NCI-H2029 treated with DMSO at 0.1 percent for 48 hours (cell line): ENCODE data around the gene TTYH3.
"Not testable (repeated sequence)": the region's sequence is repeated elsewhere in the genome, so short reads cannot be mapped to it uniquely, and the experiment has no call there.

Experiments
- DNase-seq: peaks from one replicate; lab custom pipeline; 2025; lab: John Stamatoyannopoulos, UW

The TTYH3 gene

GRCh38 chr7:2631946-2632732 lies at the start of gene TTYH3:
TSS of gene TTYH3 (plus strand) at chr7:2631986. CDS start at chr7:2632156, 170 bp downstream.
- DNase-seq: no peak

DNA sequence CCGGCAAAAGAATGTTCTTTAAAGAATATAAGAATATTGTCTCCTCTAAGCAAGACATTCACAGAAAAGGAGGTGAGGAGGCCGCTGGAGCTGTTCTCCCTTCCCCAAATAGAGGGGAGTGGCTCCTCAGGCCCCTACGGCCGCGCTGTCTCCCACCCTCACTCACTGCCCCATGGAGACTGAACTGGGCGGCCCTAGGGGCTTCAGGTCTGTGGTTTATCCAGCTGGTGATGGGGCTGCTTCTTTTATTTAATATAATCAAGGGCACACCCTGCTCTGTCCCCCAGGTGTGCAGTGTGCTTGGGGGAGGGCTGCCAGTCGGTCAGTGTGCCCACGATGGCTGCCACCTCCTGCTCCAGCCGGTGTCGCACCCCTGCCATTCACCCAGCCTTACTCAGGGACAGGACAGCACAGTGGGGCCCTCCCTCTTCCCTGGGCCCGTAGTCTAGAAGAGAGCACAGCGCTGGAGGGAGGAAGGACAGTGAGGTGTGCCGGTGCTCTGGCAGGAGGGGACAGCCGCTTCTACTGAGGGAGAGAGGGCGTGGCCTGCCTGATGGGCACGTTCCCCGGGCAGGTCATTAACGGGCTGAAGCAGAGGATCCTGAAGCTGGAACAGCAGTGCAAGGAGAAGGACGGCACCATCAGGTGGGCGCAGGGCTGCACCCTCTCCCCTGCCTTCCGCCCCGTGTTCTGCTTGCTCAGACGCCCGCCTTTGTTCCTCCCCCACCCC lies 49.6 kb upstream of the TTYH3 start:
- no peak for DNase-seq

GRCh38 chr7:2583798-2584580 lies 47.8 kb upstream of the TTYH3 start:
- DNase-seq: no peak

DNA sequence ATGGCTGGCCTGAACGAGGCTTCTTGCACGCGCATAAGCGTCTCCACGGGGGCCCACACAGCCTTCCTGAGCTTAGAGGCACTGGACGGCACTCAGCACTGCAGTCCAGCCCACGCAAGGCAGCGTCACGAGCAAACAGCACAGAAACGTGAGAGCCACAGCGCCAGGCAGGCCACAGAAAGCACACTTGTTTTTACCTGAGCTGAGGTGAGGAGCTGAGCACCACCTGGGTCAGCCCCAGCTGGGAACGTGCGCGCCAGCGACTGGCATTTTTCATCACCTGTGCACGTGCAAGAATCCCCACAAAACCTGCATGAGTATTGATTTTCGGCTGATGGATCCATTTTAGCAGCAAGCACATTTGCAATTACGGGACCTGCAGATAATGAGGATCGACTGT lies 46.3 kb upstream of the TTYH3 start:
- no peak for DNase-seq

DNA sequence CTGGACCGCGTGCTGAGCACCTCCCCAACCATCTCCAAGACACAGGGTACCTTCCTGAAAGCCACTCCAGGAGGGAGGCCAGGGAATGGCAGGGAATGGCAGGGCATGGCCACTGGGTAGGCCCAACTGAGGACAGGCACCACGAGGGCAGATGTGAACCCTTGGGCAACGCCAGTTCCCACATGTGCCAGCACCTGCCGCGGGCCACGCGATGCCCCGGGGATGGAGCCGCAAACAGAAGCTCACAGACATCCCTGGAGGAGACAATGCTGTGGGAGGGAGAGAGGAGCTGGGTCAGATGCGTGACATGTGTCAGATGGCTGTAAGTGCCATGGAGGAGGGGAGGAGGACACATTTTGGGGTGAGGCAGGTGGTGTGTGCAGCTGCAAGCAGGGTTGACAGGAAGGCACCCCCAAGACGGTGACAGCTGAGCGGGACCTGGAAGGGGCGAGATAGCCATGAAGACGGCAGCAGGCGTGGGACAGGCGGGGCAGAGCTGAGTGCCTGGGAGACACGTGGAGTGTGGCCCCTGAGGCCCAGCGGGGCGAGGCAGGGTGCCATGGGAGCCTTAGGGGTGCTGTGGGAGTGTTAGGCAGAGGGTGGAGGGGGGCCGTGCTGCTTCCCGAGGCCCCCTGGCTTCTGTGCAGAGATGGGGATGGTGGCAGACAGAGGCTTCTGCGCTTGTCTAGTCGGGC lies 45.3 kb upstream of the TTYH3 start:
- DNase-seq: no peak

DNA sequence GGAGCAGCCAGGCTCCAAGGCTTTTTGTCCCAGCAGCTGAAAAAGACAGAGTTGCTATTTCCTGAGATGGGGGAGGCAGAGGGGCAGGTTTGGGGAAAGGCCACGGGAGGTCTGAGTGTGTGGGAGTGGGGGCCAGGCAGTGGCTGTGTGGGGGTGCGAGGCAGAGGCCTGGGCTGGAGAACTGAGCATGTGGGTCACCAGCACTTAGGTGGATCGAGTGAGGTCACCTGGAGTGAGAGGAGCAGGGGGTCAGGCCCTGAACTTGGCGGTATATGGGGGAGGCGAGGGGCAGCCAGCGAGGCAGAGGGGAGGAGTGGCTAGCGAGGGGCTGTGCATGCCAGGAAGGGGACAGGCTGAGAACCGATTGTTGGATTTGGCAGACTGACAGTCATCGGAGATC lies 44.7 kb upstream of the TTYH3 start:
- DNase-seq: no peak

GRCh38 chr7:2587778-2588177 lies 44.0 kb upstream of the TTYH3 start:
- DNase-seq: no peak

DNA sequence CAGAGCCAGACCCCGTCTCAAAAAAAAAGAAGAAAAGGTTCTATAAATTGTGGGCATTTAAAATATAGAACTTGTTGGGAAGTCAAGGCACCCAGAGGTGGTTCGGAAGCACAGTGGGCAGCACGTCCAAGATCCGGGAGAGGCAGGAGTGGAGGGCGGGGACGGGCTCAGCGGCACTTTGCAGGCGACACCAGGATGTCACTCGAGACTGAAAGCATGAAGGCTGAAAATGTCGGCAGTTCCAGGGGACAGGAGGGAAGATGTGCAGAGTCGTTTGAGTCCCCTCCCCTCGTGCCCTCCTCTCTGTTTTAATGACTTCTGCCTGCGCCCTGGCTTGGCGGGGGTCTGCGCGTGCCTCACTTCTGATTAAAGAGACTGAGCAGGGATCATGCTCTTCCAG lies 42.4 kb upstream of the TTYH3 start:
- DNase-seq: no peak

DNA sequence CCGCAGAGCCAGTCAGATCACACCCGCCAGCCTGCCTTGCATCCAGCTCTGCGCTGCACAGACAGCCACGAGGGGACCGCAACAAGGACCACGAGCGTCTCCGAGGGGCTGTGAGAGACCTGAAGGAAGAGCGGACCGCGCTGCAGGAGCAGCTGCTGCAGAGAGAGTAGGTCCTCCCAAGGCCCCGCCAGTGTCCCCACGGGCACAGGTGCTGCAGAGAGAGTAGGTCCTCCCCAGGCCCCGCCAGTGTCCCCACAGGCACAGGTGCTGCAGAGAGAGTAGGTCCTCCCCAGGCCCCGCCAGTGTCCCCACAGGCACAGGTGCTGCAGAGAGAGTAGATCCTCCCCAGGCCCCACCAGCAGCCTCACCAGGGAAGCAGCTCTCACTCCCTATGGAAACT lies 41.8 kb upstream of the TTYH3 start:
- not testable (repeated sequence) for DNase-seq

DNA sequence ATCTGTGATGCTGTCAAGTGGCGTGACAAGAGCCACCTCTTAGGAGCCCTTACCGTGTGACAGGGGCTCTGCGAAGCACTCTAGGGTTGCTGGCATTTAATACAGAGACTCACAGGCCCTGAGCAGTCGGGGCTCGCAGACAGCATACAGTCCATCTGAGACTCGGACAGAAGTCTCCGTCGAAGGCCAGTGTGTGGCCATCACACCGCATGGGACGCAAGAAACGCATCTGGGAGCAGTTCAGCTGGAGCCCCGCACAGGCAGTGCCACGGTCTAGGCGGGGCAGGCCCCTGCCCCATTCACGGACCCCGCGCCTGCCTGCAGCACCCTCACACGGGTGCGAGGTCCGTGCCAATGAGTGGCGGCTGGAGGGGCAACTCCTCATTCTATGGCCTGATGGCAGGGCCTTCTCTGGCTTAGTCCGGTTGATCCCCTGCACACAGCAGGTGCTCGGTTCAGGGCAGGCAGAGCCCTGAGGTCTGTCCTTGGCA lies 39.4 kb upstream of the TTYH3 start:
- DNase-seq: no peak

GRCh38 chr7:2593036-2593727 lies 38.6 kb upstream of the TTYH3 start:
- DNase-seq: no peak

GRCh38 chr7:2594599-2594998 lies 37.2 kb upstream of the TTYH3 start:
- no peak for DNase-seq

GRCh38 chr7:2595258-2595860 lies 36.4 kb upstream of the TTYH3 start:
- DNase-seq: no peak

- DNase-seq: no peak
These were observed 35.1 kb upstream of the TTYH3 start for GRCh38 chr7:2596464-2597272.

GRCh38 chr7:2597273-2597640 lies 34.5 kb upstream of the TTYH3 start:
- no peak for DNase-seq

DNA sequence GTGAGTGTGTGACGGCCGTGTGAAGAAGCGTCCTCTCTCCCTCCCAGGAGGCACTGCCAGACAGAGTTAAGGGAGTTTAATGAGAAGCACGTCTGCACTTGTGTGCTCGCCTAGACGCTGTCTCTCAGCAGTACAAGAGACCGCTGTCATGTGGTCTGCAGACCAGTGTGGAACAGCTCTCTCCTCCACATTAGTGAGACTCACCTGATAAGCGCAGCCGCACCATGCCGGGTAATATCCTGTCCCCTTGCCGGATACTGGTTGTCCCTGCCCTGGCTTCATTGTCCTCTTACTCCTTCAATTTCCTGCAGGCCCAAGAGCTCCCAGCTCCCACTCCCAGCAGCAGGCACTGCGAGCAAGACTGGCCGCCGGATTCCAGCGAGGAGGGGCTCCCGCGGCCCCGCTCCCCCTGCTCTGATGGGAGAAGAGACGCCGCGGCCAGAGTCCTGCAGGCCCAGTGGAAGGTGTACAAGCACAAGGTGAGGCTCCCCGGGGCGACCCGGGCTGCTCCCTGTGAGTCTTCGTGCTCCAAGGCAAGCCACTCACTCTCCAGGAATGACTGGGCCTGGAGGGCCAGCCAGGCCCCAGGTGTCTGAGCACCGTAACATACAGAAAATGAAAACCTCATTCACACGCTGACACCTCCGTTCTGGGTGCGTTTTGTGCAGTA lies 33.5 kb upstream of the TTYH3 start:
- DNase-seq: no peak

DNA sequence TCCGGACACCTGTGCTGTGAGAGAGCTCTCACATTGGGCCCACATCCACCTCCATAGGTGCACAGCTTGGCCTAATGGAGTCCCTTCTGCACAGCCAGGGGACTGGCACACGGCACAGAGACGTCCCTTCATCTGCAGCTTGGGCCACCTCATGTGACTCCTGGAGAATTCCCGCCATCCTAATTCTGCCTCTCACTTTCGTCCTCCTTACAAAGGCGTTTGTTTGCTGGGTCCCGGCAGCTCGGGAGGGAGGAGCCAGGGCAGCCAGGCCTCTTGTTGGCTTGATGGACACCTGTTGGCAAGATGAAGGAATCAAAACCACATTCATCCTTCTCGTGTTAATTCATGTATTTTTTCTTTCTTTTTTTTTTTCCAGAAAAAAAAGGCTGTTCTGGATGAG lies 30.7 kb upstream of the TTYH3 start:
- DNase-seq: no peak

DNA sequence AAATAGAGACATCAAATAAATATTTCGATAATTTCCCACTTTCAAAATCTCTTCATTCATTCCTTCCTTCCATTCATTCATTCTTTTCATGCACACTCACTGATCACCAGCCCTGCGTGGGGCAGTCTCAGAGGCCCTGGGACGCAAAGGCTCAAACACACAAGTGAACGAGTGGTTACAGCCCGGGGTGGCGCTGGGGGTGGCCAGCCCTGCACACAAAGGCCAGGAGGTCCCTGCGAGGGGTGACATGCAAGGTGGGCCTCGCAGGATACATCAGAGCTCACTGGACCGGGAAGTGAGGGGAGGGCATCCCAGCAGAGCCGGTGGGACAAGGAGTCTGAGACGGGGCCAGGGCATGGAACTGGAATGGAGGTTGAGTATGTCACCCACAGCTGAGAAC lies 29.9 kb upstream of the TTYH3 start:
- no peak for DNase-seq

DNA sequence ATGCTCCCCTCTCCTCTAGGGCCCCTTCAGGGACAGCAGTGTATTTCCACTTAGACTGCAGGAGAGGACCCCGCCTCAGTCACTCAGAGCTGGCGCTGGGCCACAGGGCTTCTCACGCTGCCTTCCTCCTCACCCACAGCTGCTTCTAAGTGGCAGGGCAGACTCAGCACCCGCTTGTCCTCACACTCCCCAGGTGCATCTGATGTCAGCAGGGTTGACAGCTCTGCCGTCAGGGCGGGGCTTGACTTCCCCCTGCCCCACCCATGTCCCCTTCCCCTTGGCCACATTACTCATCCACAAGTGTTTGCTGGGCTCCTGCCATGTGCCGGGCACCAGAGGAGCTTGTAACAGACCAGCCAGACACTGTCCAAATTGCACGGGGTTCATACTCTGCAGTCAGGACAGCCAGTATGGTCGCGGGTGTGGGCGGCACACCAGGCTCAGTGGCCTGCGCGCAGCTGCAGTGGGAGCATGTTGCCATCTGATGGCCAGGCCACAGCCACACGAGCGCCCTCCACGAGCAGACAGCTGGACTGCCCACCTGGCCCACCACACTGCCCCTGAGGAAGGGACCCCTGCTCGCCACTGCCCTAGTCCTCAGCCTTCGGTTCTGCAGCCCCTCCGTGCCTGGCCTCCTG lies 29.3 kb upstream of the TTYH3 start:
- DNase-seq: peak; percentile 27
